RWPE1 (cell line): Measurements from ENCODE around the gene CLN3.

Source experiments
- CTCF ChIA-PET: fragments of 350-600 bp; sonication (Branson Sonifier 250); formaldehyde crosslinking; extraction: SDS; loops from one replicate; lab custom pipeline; 2021; lab: Yijun Ruan, JAX
- POLR2A ChIA-PET: fragments of 400-600 bp; formaldehyde crosslinking; extraction: SDS; loops from one replicate; lab custom pipeline; 2020; ENCODE audit warnings: antibody characterized with exemption; ENCODE audit not compliant: low non-redundant PET; lab: Yijun Ruan, JAX
- DNase-seq: peaks from one replicate; pipeline ENCODE4 v3.0.0; 2012; ENCODE audit warnings: low spot score
- H3K27ac ChIP-seq: fragments of 450-650 bp; 2 replicates; pipeline ENCODE4 v1.5.1; 2017
- TF ChIP-seq, protein P1 (sequence below): fragments of 450-650 bp; conservative IDR thresholded peaks from 2 replicates; pipeline ENCODE4 v1.5.1; 2017; ENCODE audit warnings: low read depth, mild to moderate bottlenecking

CLN3 gene

DNA sequence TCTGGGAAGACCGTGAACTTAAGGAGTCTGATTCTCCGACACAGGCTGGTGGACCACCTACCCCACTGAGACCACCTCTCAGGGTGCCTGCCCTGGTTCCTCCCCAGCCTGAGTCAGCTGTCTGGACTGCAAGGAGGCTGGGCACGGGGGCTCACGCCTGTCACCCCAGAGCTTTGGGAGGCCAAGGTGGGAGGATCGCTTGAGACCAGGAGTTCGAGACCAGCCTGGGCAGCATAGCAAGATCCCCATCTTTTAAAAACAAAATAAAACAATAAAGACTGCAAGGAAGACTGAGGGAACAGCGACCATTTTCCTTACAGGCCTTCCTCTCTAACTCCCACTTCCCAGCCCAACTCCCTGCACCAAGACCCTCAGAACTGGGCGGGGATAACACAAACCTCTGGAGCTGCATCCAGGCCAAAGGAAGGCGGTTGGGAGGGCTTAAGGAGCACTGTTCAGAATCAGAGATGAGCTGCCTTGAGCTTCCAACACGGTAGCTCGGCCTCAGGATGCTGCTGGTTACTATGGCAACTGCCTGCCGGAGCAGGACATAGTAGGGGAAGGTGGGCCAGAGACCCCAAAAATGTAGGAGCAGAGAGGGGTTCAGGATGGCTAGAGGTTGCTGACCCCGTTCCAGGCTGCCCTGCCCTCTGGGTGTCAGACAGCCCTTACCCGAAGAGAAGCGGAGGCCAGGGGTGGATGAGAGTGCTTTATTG lies 7.0 kb upstream of the CLN3 start:
- ChIA-PET CTCF (no interaction called here), POLR2A (no interaction called here)
- TF ChIP-seq, protein P1, sequence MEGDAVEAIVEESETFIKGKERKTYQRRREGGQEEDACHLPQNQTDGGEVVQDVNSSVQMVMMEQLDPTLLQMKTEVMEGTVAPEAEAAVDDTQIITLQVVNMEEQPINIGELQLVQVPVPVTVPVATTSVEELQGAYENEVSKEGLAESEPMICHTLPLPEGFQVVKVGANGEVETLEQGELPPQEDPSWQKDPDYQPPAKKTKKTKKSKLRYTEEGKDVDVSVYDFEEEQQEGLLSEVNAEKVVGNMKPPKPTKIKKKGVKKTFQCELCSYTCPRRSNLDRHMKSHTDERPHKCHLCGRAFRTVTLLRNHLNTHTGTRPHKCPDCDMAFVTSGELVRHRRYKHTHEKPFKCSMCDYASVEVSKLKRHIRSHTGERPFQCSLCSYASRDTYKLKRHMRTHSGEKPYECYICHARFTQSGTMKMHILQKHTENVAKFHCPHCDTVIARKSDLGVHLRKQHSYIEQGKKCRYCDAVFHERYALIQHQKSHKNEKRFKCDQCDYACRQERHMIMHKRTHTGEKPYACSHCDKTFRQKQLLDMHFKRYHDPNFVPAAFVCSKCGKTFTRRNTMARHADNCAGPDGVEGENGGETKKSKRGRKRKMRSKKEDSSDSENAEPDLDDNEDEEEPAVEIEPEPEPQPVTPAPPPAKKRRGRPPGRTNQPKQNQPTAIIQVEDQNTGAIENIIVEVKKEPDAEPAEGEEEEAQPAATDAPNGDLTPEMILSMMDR: no peak

DNA sequence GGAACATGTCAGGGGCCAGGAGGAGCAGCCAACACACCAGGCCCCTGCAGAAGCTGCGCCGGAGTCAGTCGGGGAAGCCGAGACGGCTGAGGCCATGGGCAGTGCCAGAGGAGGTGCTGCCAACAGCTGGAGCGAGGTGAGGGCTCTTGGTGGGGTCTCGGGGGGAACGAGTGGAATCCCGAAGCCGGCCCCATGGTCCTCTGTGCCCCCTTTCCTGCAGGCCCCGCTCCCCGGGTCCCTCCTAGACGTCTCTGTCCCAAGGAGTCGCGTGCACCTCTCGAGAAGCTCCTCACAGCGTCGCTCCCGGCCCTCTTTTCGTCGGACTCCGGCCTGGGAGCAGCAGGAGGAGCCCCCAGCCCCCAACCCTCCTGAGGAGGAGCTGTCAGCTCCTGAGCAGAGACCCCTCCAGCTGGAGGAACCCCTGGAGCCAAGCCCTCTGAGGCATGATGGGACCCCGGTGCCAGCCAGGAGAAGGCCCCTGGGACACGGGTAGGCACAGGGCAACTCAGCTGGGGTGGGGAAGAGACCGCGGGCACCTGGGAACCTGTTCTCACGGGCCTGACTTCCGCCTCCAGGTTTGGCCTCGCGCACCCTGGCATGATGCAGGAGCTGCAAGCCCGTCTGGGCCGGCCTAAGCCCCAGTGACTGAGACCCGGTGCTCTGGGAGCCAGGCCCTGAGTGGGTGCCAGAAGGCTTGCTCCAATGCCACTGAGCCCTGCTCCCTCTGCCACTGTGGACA lies 6.2 kb upstream of the CLN3 start:
- no peak overlapping the region for H3K27ac ChIP-seq
- CTCF ChIA-PET: no interaction called here

More for the DNA sequence above, 7.0 kb upstream of the CLN3 start:
- DNase-seq: no peak
- H3K27ac ChIP-seq: no peak overlapping the region

DNA sequence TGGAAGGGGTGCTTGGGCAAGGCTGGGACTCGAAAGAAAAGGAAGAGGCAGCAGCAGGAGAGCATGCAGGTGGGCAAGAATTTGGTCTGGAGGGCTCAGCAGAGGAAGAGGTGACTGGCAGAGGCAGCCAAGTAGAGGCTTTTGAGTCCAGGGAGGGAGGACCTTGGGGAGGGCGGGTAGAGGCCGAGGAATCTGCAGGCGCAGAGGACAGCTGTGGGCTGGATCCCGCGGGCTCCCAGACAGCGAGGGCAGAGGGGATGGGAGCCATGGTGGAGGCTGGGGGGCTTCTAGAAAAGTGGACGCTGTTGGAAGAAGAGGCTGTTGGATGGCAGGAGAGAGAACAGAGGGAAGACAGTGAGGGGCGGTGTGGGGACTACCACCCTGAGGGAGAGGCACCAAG lies 5.5 kb upstream of the CLN3 start:
- ChIA-PET POLR2A (no interaction called here), CTCF (no interaction called here)
- no peak for DNase-seq
- TF ChIP-seq, protein P1: no peak
- H3K27ac ChIP-seq: no peak overlapping the region

More for the DNA sequence above, 6.2 kb upstream of the CLN3 start:
- POLR2A ChIA-PET: no interaction called here
- TF ChIP-seq, protein P1: no peak
- no peak for DNase-seq

DNA sequence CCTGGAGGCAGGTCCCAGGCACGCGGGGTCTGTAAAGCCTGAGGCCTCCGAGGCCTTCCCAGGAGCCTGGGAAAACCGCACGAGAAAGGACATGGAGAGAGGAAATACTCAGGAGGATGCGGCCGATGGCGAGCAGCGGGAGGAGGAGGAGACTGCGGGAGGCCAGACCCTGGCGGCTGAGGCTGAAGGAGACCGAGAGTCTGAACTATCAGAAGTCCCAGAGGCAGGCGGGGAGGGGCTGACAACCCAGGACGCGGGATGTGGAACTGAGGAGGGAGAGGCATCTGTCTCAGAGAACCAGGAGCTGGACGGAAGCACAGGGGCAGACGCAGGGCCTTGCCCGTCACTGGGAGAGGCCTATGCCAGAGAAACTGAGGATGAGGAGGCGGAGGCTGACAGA lies 5.0 kb upstream of the CLN3 start:
- H3K27ac ChIP-seq: no peak overlapping the region
- ChIA-PET CTCF (no interaction called here), POLR2A (no interaction called here)
- no peak for DNase-seq
- TF ChIP-seq, protein P1: no peak

DNA sequence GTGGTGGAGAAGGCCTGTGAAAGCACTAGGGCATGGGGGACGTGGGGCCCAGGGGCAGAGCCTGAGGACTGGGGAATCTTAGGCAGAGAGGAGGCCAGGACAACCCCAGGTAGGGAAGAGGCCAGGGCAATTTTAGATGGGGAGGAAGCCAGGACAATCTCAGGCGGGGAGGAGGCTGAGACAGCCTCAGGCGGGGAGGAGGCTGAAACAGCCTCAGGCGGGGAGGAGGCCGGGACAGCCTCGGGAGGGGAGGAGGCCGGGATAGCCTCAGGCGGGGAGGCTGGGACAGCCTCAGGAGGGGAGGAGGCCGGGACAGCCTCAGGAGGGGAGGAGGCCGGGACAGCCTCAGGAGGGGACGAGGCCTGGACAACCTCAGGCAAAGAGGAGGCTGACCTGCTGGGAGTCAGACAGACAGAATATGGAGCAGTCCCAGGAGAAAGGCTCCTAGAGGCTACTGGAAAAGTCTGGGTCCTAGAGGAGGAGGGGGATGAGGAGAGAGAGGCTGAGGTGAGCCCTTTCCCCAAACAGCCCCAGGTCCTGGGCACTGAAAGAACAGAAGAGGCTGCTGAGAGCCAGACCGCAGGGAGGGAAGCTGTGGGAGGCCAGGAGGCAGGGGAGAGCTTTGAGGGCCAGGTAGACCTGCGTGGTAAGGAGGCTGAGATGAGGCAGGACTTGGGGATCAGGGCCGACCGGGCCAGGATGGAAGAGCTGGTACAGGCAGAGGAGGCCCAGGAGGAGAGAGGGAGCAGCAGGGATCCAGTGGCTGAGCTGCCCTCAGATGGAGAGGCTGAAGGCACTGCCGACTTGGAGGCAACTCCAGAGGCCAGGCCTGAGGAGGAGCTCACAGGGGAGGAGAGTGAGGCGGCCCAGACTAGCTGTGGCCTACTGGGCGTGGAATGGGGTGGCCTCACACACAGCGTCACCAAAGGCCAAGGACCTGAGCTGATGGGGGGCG lies 4.2 kb upstream of the CLN3 start:
- POLR2A ChIA-PET: no interaction called here
- TF ChIP-seq, protein P1: no peak
- H3K27ac ChIP-seq: no peak overlapping the region
- DNase-seq: no peak
- CTCF ChIA-PET: no interaction called here
